ENCODE data around the gene DDRGK1.

DNA sequence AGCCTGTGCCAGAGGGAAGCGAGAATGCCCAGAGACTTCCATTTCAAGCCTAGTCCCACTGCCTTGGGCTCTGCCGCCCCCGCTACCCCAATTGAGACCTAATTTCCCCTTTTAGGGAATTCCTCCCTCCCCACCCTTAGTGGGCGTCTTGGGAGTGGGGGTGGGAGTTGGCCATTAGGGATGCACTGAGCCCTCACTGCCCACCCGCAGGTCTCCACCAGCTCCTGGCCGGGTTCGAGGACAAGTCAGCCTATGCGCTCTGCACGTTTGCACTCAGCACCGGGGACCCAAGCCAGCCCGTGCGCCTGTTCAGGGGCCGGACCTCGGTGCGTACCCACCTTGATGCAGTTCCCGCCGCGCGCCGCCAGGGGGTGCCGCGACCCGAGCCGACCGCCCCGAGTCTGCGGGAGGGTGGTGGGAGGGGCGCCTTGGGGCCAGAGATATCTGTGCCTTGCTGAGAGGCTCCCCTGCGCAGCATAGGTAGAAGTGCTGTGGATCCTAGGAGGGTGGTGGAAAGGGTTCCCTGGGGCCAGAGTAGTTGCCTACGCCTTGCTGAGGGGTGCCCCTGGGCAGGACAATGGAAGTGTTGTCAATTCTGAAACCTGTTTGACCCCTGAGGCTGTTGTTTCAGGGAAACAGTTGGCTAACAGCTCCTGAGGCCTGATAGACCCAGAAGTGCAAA, 14.0 kb upstream of the DDRGK1 start:
- TF ChIP-seq CTCF (IDR thresholded peaks at IDR 0.05; ENCODE audit: low read length) (peak; percentile 90), EZH2 (IDR thresholded peaks at IDR 0.05; ENCODE audit: borderline replicate concordance, low read length) (no peak)

Data from OCI-LY1 (cell line).